Right cardiac atrium (tissue), 5 donors: ENCODE data around the gene ANKRD40. TPM values are rescaled to one million over a fixed set of nuclear protein-coding genes. Genes with fewer than 3 reads are reported as not detected.

Source experiments
- ATAC-seq, 2 donors: fragments of 200-7000 bp; cut with Tn5 transposase; one replicate each; pipeline versions ENCODE4 v1.8.0 to v1.9.1; 2020; ENCODE audit warnings: moderate library complexity in 2 of 2, mild to moderate bottlenecking in 1 of 2
- DNase-seq, 3 donors: peaks; one replicate each; pipeline ENCODE4 v3.0.0-alpha.2; 2020
- H3K27ac ChIP-seq: one replicate; pipeline ENCODE4 v1.5.1; 2013; ENCODE audit warnings: mild to moderate bottlenecking, low read length, control low read depth, moderate library complexity
- H3K27me3 ChIP-seq: one replicate; pipeline ENCODE4 v1.6.1; 2013; ENCODE audit not compliant: control insufficient read depth, insufficient read depth
- H3K4me1 ChIP-seq: one replicate; pipeline ENCODE4 v1.6.1; 2013; ENCODE audit warnings: low read length; ENCODE audit not compliant: control insufficient read depth, insufficient read depth
- H3K4me3 ChIP-seq: one replicate; pipeline ENCODE4 v1.5.1; 2013; ENCODE audit warnings: low read length, control low read depth
- H3K9me3 ChIP-seq: one replicate; pipeline ENCODE4 v1.6.1; 2013; ENCODE audit warnings: low read length; ENCODE audit not compliant: control insufficient read depth
- WGBS: extraction: QIAGEN DNeasy Blood & Tissue Kit; methylation state at CpG from one replicate; pipeline ENCODE4 v1.1.7; 2013; 5-methylcytosine and 5-hydroxymethylcytosine counted together
- intact Hi-C, 4 donors: fragments of 100-400 bp; cut with DNase I; formaldehyde crosslinking; loops; one replicate each; pipeline versions ENCODE4 v1.11.0 to v1.14.0; 2022 to 2023
- polyA plus RNA-seq: library from polyadenylated mRNA; stranded (reverse); fragments of 200-250 nt; gene quantifications from one replicate; pipeline ENCODE4 v1.2.3, GENCODE V29; 2013
- total RNA-seq, 4 donors: library from RNA; stranded (reverse); fragmentation: NEBNext Ultra II Directional; extraction: Animal tissue kit (Norgen Biotek cat#: 25700); gene quantifications; one replicate each; pipeline ENCODE4 v1.2.1, GENCODE V29; 2021
- donor health status: healthy with polysubstance abuse.
- donor health status: DM: no; HTN: yes; CAD: no.
- donor health status: DM: no; HTN: no; CAD: no.
- donor health status: DM: no; HTN: yes; CAD: no; lungs with severe emphysema.
- donor health status: DM: yes; HTN: yes; CAD: no.

Gene ANKRD40
- total and polyA plus RNA-seq, 5 donors = 20.5 to 43.7 (median 39.9) TPM

GRCh38 chr17:50676065-50676975 lies 31.4 kb downstream of the ANKRD40 start:
- Histone ChIP-seq H3K4me3 (no peak overlapping the region), H3K27ac (no peak overlapping the region), H3K4me1 (no peaks in the 10 kb centered on the region), H3K27me3 (no peaks in the 10 kb centered on the region), H3K9me3 (no peaks in the 10 kb centered on the region)
- ATAC-seq (no peak), DNase-seq (no peak)
- intact Hi-C loops = loop anchor here in 1 of 4 donors (5.0 kb wide), 1 partner anchor 129 kb away; the partner anchor contains the start of gene SPATA20
- WGBS = 90% methylated on average over 24 of the region's 24 CpGs

GRCh38 chr17:50675627-50676026 lies 32.1 kb downstream of the ANKRD40 start:
- ATAC-seq = no peak
- H3K27ac ChIP-seq = no peak overlapping the region
- DNase-seq = no peak
- H3K4me3 ChIP-seq = no peak overlapping the region
- H3K27me3 ChIP-seq = no peaks in the 10 kb centered on the region
- intact Hi-C loops = loop anchor here in 1 of 4 donors (5.0 kb wide), 1 partner anchor 128 kb away; the partner anchor contains the start of gene SPATA20
- no peaks in the 10 kb centered on the region for H3K4me1 ChIP-seq
- whole genome bisulfite sequencing = 90% methylated on average over 7 of the region's 7 CpGs
- H3K9me3 ChIP-seq = no peaks in the 10 kb centered on the region

- H3K27me3 ChIP-seq = no peaks in the 10 kb centered on the region
- no peak overlapping the region for H3K27ac ChIP-seq
- no peaks in the 10 kb centered on the region for H3K4me1 ChIP-seq
- no peak for ATAC-seq
- WGBS = 70% methylated on average over 3 of the region's 3 CpGs
- no peak for DNase-seq
- H3K4me3 ChIP-seq = no peak overlapping the region
- no peaks in the 10 kb centered on the region for H3K9me3 ChIP-seq
- intact Hi-C loops = loop anchor here in 1 of 4 donors (5.0 kb wide), 1 partner anchor 128 kb away; the partner anchor contains the start of gene SPATA20
These were observed 32.5 kb downstream of the ANKRD40 start for GRCh38 chr17:50675190-50675589.

GRCh38 chr17:50672831-50673551 lies 34.7 kb downstream of the ANKRD40 start:
- no peak overlapping the region for H3K4me3 ChIP-seq
- H3K27me3 ChIP-seq = no peaks in the 10 kb centered on the region
- no peak overlapping the region for H3K27ac ChIP-seq
- 80% methylated on average over 20 of the region's 20 CpGs for WGBS
- no peaks in the 10 kb centered on the region for H3K4me1 ChIP-seq
- H3K9me3 ChIP-seq = no peaks in the 10 kb centered on the region
- peak in 1 of 3 donors; percentile 72 for DNase-seq
- intact Hi-C loops = no loop called here
- peak; percentile 72 to 93 for ATAC-seq

- ATAC-seq = no peak
- intact Hi-C loops = no loop called here
- WGBS = 98% methylated on average over 5 of the region's 5 CpGs
These were observed 35.6 kb downstream of the ANKRD40 start for GRCh38 chr17:50672071-50672470.

GRCh38 chr17:50668838-50669581 lies 38.7 kb downstream of the ANKRD40 start:
- Histone ChIP-seq H3K27me3 (no peaks in the 10 kb centered on the region), H3K4me3 (no peak overlapping the region), H3K4me1 (no peaks in the 10 kb centered on the region), H3K27ac (no peak overlapping the region), H3K9me3 (no peaks in the 10 kb centered on the region)
- DNase-seq = no peak
- no peak for ATAC-seq
- intact Hi-C loops = no loop called here
- 84% methylated on average over 9 of the region's 9 CpGs for WGBS

More at GRCh38 chr17:50672071-50672470, 35.6 kb downstream of the ANKRD40 start:
- Histone ChIP-seq H3K4me3 (no peak overlapping the region), H3K9me3 (no peaks in the 10 kb centered on the region), H3K27ac (no peak overlapping the region), H3K27me3 (no peaks in the 10 kb centered on the region), H3K4me1 (no peaks in the 10 kb centered on the region)
- DNase-seq = no peak

GRCh38 chr17:50668025-50668837 lies 39.5 kb downstream of the ANKRD40 start:
- intact Hi-C loops = no loop called here
- H3K27me3 ChIP-seq = no peaks in the 10 kb centered on the region
- H3K27ac ChIP-seq = no peak overlapping the region
- H3K9me3 ChIP-seq = no peaks in the 10 kb centered on the region
- no peaks in the 10 kb centered on the region for H3K4me1 ChIP-seq
- peak; percentile 11 to 21 for ATAC-seq
- DNase-seq = no peak
- WGBS = 55% methylated on average over 8 of the region's 8 CpGs
- H3K4me3 ChIP-seq = no peak overlapping the region

GRCh38 chr17:50667259-50668024 lies 40.3 kb downstream of the ANKRD40 start:
- H3K4me1 ChIP-seq = no peaks in the 10 kb centered on the region
- DNase-seq (no peak), ATAC-seq (no peak)
- no peaks in the 10 kb centered on the region for H3K27me3 ChIP-seq
- WGBS = 97% methylated on average over 14 of the region's 14 CpGs
- intact Hi-C loops = no loop called here
- no peak overlapping the region for H3K4me3 ChIP-seq
- no peaks in the 10 kb centered on the region for H3K9me3 ChIP-seq
- no peak overlapping the region for H3K27ac ChIP-seq

GRCh38 chr17:50666316-50666715 lies 41.4 kb downstream of the ANKRD40 start:
- 91% methylated on average over 8 of the region's 8 CpGs for WGBS
- no peak for DNase-seq

More at GRCh38 chr17:50666316-50666715, 41.4 kb downstream of the ANKRD40 start:
- H3K4me3 ChIP-seq = no peak overlapping the region
- H3K9me3 ChIP-seq = no peaks in the 10 kb centered on the region
- H3K27ac ChIP-seq = no peak overlapping the region
- ATAC-seq = no peak
- peaks cover 9% of the 10 kb centered on the region for H3K4me1 ChIP-seq
- intact Hi-C loops = no loop called here
- no peaks in the 10 kb centered on the region for H3K27me3 ChIP-seq
